ENCODE results near the gene SLC35F1.

Gene SLC35F1

GRCh38 chr6:118187568-118188164, 280.6 kb downstream of the SLC35F1 start:
- Histone ChIP-seq H3K23ac (ENCODE audit: low read depth, low read length, poor library complexity) (no peak overlapping the region), H3K27ac (replicated peaks; ENCODE audit: low read length) (no peak overlapping the region), H2BK5ac (ENCODE audit: low read length) (no peak overlapping the region), H2AFZ (ENCODE audit: low read length) (no peak overlapping the region), H3K14ac (ENCODE audit: low read length) (no peak overlapping the region), H3K4ac (ENCODE audit: low read length) (no peak overlapping the region), H3K9ac (ENCODE audit: low read depth, low read length, poor library complexity) (no peak overlapping the region), H3K79me1 (ENCODE audit: low read depth, low read length) (no peaks in the 10 kb centered on the region), H2BK120ac (ENCODE audit: low read depth, low read length) (no peak overlapping the region), H3K4me3 (ENCODE audit: low read length in 2 of 2) (no peak overlapping the region), H3K4me2 (ENCODE audit: insufficient read depth, low read length, poor library complexity, severe bottlenecking) (no peak overlapping the region), H3K36me3 (replicated peaks in 1 of 2; ENCODE audit: control insufficient read depth in 2 of 2, insufficient read depth in 2 of 2, low read length in 2 of 2) (no peaks in the 10 kb centered on the region), H3K27me3 (ENCODE audit: control insufficient read depth in 3 of 3, insufficient read depth in 3 of 3, low read depth in 1 of 3, low read length in 3 of 3) (no peaks in the 10 kb centered on the region), H2AK5ac (ENCODE audit: low read depth, low read length) (no peak overlapping the region), H4K91ac (ENCODE audit: low read depth, low read length, poor library complexity) (no peak overlapping the region), H3K9me3 (replicated peaks in 1 of 2; ENCODE audit: control insufficient read depth in 2 of 2, insufficient read depth in 1 of 2, low read depth in 1 of 2, low read length in 2 of 2) (no peaks in the 10 kb centered on the region), H4K8ac (ENCODE audit: low read depth, low read length) (no peak overlapping the region), H2BK12ac (ENCODE audit: low read length) (no peak overlapping the region), H3K4me1 (ENCODE audit: control insufficient read depth in 2 of 2, insufficient read depth in 1 of 2, low read depth in 1 of 2, low read length in 2 of 2) (no peaks in the 10 kb centered on the region), H3K18ac (ENCODE audit: low read length) (no peak overlapping the region), H2BK15ac (ENCODE audit: low read length) (no peak overlapping the region)
- WGBS, 2 donors (ENCODE audit: extremely low coverage in 2 of 2, insufficient read length in 2 of 2, insufficient replicate concordance in 1 of 2), result no CpG with 5 or more reads among the region's 3 CpGs
- DNase-seq (ENCODE audit: low spot score), result no peak

- Histone ChIP-seq H2BK5ac (ENCODE audit: low read length) (no peak overlapping the region), H2BK12ac (ENCODE audit: low read length) (no peak overlapping the region), H2BK120ac (ENCODE audit: low read depth, low read length) (no peak overlapping the region), H3K79me1 (ENCODE audit: low read depth, low read length) (no peaks in the 10 kb centered on the region), H2AFZ (ENCODE audit: low read length) (no peak overlapping the region), H3K9me3 (replicated peaks in 1 of 2; ENCODE audit: control insufficient read depth in 2 of 2, insufficient read depth in 1 of 2, low read depth in 1 of 2, low read length in 2 of 2) (no peaks in the 10 kb centered on the region), H3K4ac (ENCODE audit: low read length) (no peak overlapping the region), H3K18ac (ENCODE audit: low read length) (no peak overlapping the region), H2BK15ac (ENCODE audit: low read length) (no peak overlapping the region), H3K4me1 (ENCODE audit: control insufficient read depth in 2 of 2, insufficient read depth in 1 of 2, low read depth in 1 of 2, low read length in 2 of 2) (peaks cover 0 to under 1% of the 10 kb centered on the region in 2 donors), H4K8ac (ENCODE audit: low read depth, low read length) (no peak overlapping the region), H2AK5ac (ENCODE audit: low read depth, low read length) (no peak overlapping the region), H3K36me3 (replicated peaks in 1 of 2; ENCODE audit: control insufficient read depth in 2 of 2, insufficient read depth in 2 of 2, low read length in 2 of 2) (no peaks in the 10 kb centered on the region), H3K4me3 (ENCODE audit: low read length in 2 of 2) (no peak overlapping the region), H4K91ac (ENCODE audit: low read depth, low read length, poor library complexity) (no peak overlapping the region), H3K23ac (ENCODE audit: low read depth, low read length, poor library complexity) (no peak overlapping the region), H3K9ac (ENCODE audit: low read depth, low read length, poor library complexity) (no peak overlapping the region), H3K27me3 (ENCODE audit: control insufficient read depth in 3 of 3, insufficient read depth in 3 of 3, low read depth in 1 of 3, low read length in 3 of 3) (no peaks in the 10 kb centered on the region), H3K27ac (replicated peaks; ENCODE audit: low read length) (no peak overlapping the region), H3K4me2 (ENCODE audit: insufficient read depth, low read length, poor library complexity, severe bottlenecking) (no peak overlapping the region), H3K14ac (ENCODE audit: low read length) (no peak overlapping the region)
- DNase-seq (ENCODE audit: low spot score), result no peak
- no CpG with 5 or more reads among the region's 2 CpGs for WGBS, 2 donors (ENCODE audit: extremely low coverage in 2 of 2, insufficient read length in 2 of 2, insufficient replicate concordance in 1 of 2)
Measured at GRCh38 chr6:118188561-118188960, 281.5 kb downstream of the SLC35F1 start.

- WGBS, 2 donors (ENCODE audit: extremely low coverage in 2 of 2, insufficient read length in 2 of 2, insufficient replicate concordance in 1 of 2), result no CpG with 5 or more reads among the region's 3 CpGs
- H2BK120ac ChIP-seq (ENCODE audit: low read depth, low read length), result no peak overlapping the region
- no peaks in the 10 kb centered on the region for H3K79me1 ChIP-seq (ENCODE audit: low read depth, low read length)
- no peak overlapping the region for H4K8ac ChIP-seq (ENCODE audit: low read depth, low read length)
- H3K4me2 ChIP-seq (ENCODE audit: insufficient read depth, low read length, poor library complexity, severe bottlenecking), result peak overlapping the region; percentile 18
- no peak overlapping the region for H3K4ac ChIP-seq (ENCODE audit: low read length)
- DNase-seq (ENCODE audit: low spot score), result no peak
- no peak overlapping the region for H2AFZ ChIP-seq (ENCODE audit: low read length)
- no peak overlapping the region for H2AK5ac ChIP-seq (ENCODE audit: low read depth, low read length)
- no peaks in the 10 kb centered on the region for H3K36me3 ChIP-seq (replicated peaks in 1 of 2; ENCODE audit: control insufficient read depth in 2 of 2, insufficient read depth in 2 of 2, low read length in 2 of 2)
- H3K9ac ChIP-seq (ENCODE audit: low read depth, low read length, poor library complexity), result no peak overlapping the region
- H2BK12ac ChIP-seq (ENCODE audit: low read length), result no peak overlapping the region
- H2BK15ac ChIP-seq (ENCODE audit: low read length), result no peak overlapping the region
- no peaks in the 10 kb centered on the region for H3K27me3 ChIP-seq (ENCODE audit: control insufficient read depth in 3 of 3, insufficient read depth in 3 of 3, low read depth in 1 of 3, low read length in 3 of 3)
- no peak overlapping the region for H3K23ac ChIP-seq (ENCODE audit: low read depth, low read length, poor library complexity)
- no peak overlapping the region for H3K14ac ChIP-seq (ENCODE audit: low read length)
- no peak overlapping the region for H2BK5ac ChIP-seq (ENCODE audit: low read length)
- peaks cover 0 to 4% of the 10 kb centered on the region in 2 donors for H3K9me3 ChIP-seq (replicated peaks in 1 of 2; ENCODE audit: control insufficient read depth in 2 of 2, insufficient read depth in 1 of 2, low read depth in 1 of 2, low read length in 2 of 2)
- H3K18ac ChIP-seq (ENCODE audit: low read length), result no peak overlapping the region
- H3K4me3 ChIP-seq (ENCODE audit: low read length in 2 of 2), result no peak overlapping the region
- no peak overlapping the region for H4K91ac ChIP-seq (ENCODE audit: low read depth, low read length, poor library complexity)
- H3K27ac ChIP-seq (replicated peaks; ENCODE audit: low read length), result peak overlapping the region; percentile 54
- peaks cover 3 to 41% of the 10 kb centered on the region in 2 donors for H3K4me1 ChIP-seq (ENCODE audit: control insufficient read depth in 2 of 2, insufficient read depth in 1 of 2, low read depth in 1 of 2, low read length in 2 of 2)
Measured at GRCh38 chr6:118197539-118197938, 290.5 kb downstream of the SLC35F1 start.

- Histone ChIP-seq H3K27me3 (ENCODE audit: control insufficient read depth in 3 of 3, insufficient read depth in 3 of 3, low read depth in 1 of 3, low read length in 3 of 3) (no peaks in the 10 kb centered on the region), H3K79me1 (ENCODE audit: low read depth, low read length) (no peaks in the 10 kb centered on the region), H3K23ac (ENCODE audit: low read depth, low read length, poor library complexity) (no peak overlapping the region), H2BK5ac (ENCODE audit: low read length) (no peak overlapping the region), H4K8ac (ENCODE audit: low read depth, low read length) (no peak overlapping the region), H3K9me3 (replicated peaks in 1 of 2; ENCODE audit: control insufficient read depth in 2 of 2, insufficient read depth in 1 of 2, low read depth in 1 of 2, low read length in 2 of 2) (peaks cover 0 to 4% of the 10 kb centered on the region in 2 donors), H3K4me3 (ENCODE audit: low read length in 2 of 2) (no peak overlapping the region), H3K27ac (replicated peaks; ENCODE audit: low read length) (no peak overlapping the region), H3K4me1 (ENCODE audit: control insufficient read depth in 2 of 2, insufficient read depth in 1 of 2, low read depth in 1 of 2, low read length in 2 of 2) (peaks cover 3 to 42% of the 10 kb centered on the region in 2 donors), H2AK5ac (ENCODE audit: low read depth, low read length) (no peak overlapping the region), H2BK12ac (ENCODE audit: low read length) (no peak overlapping the region), H2BK15ac (ENCODE audit: low read length) (no peak overlapping the region), H4K91ac (ENCODE audit: low read depth, low read length, poor library complexity) (no peak overlapping the region), H2BK120ac (ENCODE audit: low read depth, low read length) (no peak overlapping the region), H3K4me2 (ENCODE audit: insufficient read depth, low read length, poor library complexity, severe bottlenecking) (no peak overlapping the region), H3K9ac (ENCODE audit: low read depth, low read length, poor library complexity) (no peak overlapping the region), H3K14ac (ENCODE audit: low read length) (no peak overlapping the region), H3K18ac (ENCODE audit: low read length) (no peak overlapping the region), H2AFZ (ENCODE audit: low read length) (no peak overlapping the region), H3K4ac (ENCODE audit: low read length) (no peak overlapping the region), H3K36me3 (replicated peaks in 1 of 2; ENCODE audit: control insufficient read depth in 2 of 2, insufficient read depth in 2 of 2, low read length in 2 of 2) (no peaks in the 10 kb centered on the region)
- DNase-seq (ENCODE audit: low spot score), result no peak
- no CpG with 5 or more reads among the region's 1 CpG for WGBS, 2 donors (ENCODE audit: extremely low coverage in 2 of 2, insufficient read length in 2 of 2, insufficient replicate concordance in 1 of 2)
Measured at GRCh38 chr6:118198746-118199145, 291.7 kb downstream of the SLC35F1 start.

Measured in neuronal stem cell (in vitro differentiated cells).